ENCODE measurements around the gene SYS1.
A peak's percentile ranks its signal among the peaks of the same experiment; 100 is the strongest.

SYS1 gene

DNA sequence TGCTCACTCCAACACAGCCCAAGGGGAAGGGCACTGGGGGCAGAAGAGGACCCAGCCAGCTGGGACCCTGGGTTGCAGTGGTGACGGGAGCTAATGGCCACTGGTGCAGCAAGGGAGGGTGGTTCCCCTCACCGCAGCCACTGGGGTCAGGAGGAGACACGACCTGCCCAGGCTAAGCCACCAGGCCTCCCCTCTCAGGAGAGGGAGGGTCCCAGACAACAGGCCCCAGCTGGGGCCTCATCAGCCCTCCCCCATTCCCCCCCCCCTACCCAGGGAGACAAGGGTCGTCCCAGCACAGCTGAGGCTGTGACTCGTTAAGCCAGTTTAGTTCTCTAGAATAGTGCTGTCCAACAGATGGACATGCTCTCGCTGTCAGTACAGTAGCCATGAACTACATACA is 37.6 kb upstream of the SYS1 start:
- no peak for DNase-seq (ENCODE audit: low read depth)

DNA sequence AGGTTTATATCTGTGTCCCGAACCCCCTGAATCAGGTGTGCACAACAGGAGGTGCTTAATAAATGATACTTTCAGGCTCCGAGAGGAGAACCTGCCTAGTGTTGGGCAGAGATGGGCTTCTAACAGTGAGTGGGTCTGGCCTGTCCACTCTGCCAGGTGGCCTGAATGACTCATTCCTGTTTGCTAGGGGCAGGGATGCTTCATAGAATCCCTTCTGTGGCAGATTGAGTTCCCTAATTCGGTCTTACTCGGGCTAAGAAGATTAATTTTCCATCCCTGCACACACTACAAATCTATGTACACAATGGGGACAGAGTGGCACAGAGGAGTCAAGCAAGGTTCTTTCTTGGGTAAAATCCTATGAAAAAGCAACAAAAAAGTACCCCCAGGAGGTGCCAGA is 34.5 kb upstream of the SYS1 start:
- no peak overlapping the region for H3K9ac ChIP-seq (ENCODE audit: low read length)
- H3K9me3 ChIP-seq (ENCODE audit: control insufficient read depth, low read length), result no peaks in the 10 kb centered on the region
- peaks cover 88% of the 10 kb centered on the region for H3K36me3 ChIP-seq (ENCODE audit: control insufficient read depth, insufficient read depth, low read length, severe bottlenecking)
- no peak overlapping the region for H3K4me3 ChIP-seq (ENCODE audit: low read length)
- DNase-seq (ENCODE audit: low read depth), result no peak
- no peaks in the 10 kb centered on the region for H3K27me3 ChIP-seq (replicated peaks; ENCODE audit: control insufficient read depth, insufficient read depth, low read length)
- H3K4me1 ChIP-seq (ENCODE audit: control insufficient read depth, insufficient read depth, low read length), result no peaks in the 10 kb centered on the region

More for the DNA sequence above, 37.6 kb upstream of the SYS1 start:
- peaks cover 58% of the 10 kb centered on the region for H3K36me3 ChIP-seq (ENCODE audit: control insufficient read depth, insufficient read depth, low read length, severe bottlenecking)
- no peaks in the 10 kb centered on the region for H3K27me3 ChIP-seq (replicated peaks; ENCODE audit: control insufficient read depth, insufficient read depth, low read length)
- no peaks in the 10 kb centered on the region for H3K9me3 ChIP-seq (ENCODE audit: control insufficient read depth, low read length)
- H3K9ac ChIP-seq (ENCODE audit: low read length), result no peak overlapping the region
- H3K4me1 ChIP-seq (ENCODE audit: control insufficient read depth, insufficient read depth, low read length), result no peaks in the 10 kb centered on the region
- no peak overlapping the region for H3K4me3 ChIP-seq (ENCODE audit: low read length)

DNA sequence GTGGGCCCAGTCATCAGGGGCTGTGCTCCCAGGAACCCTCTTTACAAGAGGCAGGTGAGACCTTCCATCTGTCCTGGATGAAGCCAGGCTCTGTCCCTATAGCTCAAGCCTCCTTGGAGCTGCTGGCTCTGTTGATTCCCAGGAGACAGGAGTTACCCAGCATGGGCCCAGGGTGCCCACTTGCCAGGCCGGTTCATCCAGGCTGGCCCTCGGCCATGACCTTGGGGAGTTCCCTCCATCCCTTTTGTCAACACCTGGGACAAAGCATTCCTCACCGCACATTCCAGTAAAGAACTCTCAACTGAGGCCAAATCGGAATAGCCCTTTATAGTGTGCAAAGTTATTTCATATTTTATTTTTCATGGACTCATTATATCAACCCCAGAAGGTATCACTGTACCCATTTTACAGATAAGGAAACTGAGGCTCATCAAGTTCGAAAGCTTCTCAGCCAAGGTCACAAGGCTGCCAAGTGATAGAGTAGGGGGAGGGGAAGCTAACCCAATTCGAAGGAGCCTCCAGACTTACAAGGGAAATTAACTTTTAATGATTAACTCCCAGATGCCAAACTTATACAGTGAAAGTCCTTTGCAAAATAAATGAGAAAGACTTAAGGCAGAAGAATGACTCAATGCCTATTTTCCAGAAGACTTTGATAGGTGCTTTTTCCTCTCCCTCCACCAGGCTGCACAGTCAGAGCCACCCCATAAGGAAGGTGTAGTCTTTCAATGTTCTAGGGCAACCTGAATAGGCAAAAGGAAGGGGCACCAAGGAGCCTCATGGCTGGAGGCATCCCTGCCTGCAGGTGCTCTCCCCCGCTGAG is 33.2 kb upstream of the SYS1 start:
- Histone ChIP-seq H3K36me3 (ENCODE audit: control insufficient read depth, insufficient read depth, low read length, severe bottlenecking) (peaks cover 90% of the 10 kb centered on the region), H3K4me3 (ENCODE audit: low read length) (no peak overlapping the region), H3K9ac (ENCODE audit: low read length) (no peak overlapping the region), H3K4me1 (ENCODE audit: control insufficient read depth, insufficient read depth, low read length) (no peaks in the 10 kb centered on the region), H3K27me3 (replicated peaks; ENCODE audit: control insufficient read depth, insufficient read depth, low read length) (no peaks in the 10 kb centered on the region), H3K9me3 (ENCODE audit: control insufficient read depth, low read length) (no peaks in the 10 kb centered on the region)
- no peak for DNase-seq (ENCODE audit: low read depth)

DNA sequence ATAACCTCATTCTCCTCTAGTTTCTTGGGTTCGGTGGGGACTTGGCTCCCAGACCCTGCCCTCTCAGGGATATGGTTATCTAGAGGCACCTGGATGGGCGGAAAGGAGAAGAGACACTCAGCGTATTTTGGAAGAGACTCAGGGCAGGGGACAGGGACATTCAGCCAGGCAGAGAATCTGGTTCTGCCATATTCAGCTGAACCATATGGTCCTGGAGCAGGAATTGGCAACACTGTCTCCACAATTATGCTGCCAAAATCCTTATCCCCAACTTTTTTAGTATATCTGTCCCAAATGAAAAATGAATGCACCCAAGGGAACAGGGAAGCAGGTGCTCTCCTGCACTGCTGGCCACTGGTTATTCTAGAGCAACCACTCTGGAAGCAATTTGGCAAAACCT is 32.5 kb upstream of the SYS1 start:
- no peak overlapping the region for H3K4me3 ChIP-seq (ENCODE audit: low read length)
- peaks cover 2% of the 10 kb centered on the region for H3K4me1 ChIP-seq (ENCODE audit: control insufficient read depth, insufficient read depth, low read length)
- no peak for DNase-seq (ENCODE audit: low read depth)
- H3K36me3 ChIP-seq (ENCODE audit: control insufficient read depth, insufficient read depth, low read length, severe bottlenecking), result peaks cover 90% of the 10 kb centered on the region
- no peak overlapping the region for H3K9ac ChIP-seq (ENCODE audit: low read length)
- no peaks in the 10 kb centered on the region for H3K27me3 ChIP-seq (replicated peaks; ENCODE audit: control insufficient read depth, insufficient read depth, low read length)
- H3K9me3 ChIP-seq (ENCODE audit: control insufficient read depth, low read length), result no peaks in the 10 kb centered on the region

DNA sequence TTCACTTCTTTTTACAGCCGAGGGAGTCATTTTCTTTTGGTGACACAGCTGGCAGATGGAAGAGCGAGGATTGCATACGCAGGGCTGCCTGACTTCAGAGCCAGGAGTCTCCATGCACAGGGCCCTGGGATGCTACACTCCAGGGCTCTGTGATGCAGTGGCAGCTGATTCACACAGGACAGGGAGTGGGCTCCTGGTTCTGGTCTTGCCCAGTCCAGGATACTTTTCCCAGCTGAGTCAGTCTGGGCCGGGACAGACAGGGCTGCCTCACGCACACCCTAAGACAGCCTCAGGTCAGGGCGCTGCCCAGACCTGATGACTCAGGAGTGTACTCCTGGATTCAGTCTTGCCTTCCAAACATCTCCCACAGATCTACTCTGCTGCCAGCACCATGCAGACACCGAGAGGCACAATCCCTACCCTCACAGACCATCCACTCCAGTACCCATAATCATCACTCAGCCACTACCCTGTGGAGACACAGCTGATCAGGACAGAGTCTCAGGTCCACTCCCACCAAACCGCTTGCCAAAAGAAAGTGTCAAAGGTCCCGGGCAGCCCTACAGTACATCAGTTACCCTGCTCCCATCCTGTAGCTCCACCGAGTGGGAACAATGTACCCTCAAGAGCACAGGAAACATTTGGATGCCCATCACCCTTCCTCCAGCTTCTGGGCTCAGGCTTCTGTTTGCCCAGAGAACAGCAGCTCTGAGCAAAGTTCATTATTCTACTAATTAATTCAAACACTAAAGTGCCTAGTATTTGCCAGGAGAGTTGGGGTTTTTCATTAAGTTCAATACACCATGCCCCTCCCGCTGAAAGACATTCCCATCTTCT is 26.2 kb upstream of the SYS1 start:
- Histone ChIP-seq H3K27me3 (replicated peaks; ENCODE audit: control insufficient read depth, insufficient read depth, low read length) (no peaks in the 10 kb centered on the region), H3K9ac (ENCODE audit: low read length) (peak overlapping the region; percentile 64), H3K4me3 (ENCODE audit: low read length) (peak overlapping the region; percentile 40), H3K9me3 (ENCODE audit: control insufficient read depth, low read length) (no peaks in the 10 kb centered on the region), H3K36me3 (ENCODE audit: control insufficient read depth, insufficient read depth, low read length, severe bottlenecking) (peaks cover 49% of the 10 kb centered on the region), H3K4me1 (ENCODE audit: control insufficient read depth, insufficient read depth, low read length) (peaks cover 60% of the 10 kb centered on the region)
- DNase-seq (ENCODE audit: low read depth), result peak; percentile 79

DNA sequence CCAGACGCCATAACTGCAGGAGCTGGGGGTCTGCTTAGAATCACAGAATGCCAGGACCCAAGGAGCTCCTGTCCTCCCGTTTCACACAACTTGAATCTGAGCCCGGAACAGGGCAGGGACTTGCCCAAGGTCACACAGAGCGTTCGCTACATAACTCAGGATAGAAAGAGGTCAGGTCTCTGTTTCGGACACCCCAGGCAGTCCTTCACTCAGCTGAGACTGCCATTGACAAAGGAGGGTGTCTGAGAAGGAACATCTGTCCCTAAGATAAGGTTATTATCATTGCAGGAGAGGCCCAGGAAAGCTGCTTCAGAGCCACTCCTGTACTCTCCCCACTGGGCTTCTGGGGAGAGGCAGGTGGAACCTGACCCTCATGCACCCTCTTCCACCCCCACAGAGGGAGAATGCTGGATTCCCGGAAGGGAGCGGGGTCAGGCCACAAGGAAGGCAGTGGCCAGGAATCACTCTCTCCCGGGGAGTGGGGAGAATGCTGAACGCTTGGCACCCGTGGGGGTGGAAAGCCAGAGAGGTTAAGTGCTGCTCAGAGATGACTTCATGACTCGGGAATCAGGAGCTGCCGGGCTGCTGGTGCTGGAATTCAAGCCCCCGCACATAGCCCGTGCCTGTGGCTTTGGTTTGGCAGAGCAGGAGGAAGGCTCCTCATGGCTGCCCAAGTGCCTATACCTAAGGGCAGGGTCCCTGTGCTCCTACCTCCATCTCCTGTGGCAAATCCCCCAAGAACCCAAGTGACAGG is 25.4 kb upstream of the SYS1 start:
- H3K4me1 ChIP-seq (ENCODE audit: control insufficient read depth, insufficient read depth, low read length), result peaks cover 68% of the 10 kb centered on the region
- H3K9ac ChIP-seq (ENCODE audit: low read length), result peak overlapping the region; percentile 64
- peak; percentile 91 for DNase-seq (ENCODE audit: low read depth)
- no peaks in the 10 kb centered on the region for H3K9me3 ChIP-seq (ENCODE audit: control insufficient read depth, low read length)
- peaks cover 41% of the 10 kb centered on the region for H3K36me3 ChIP-seq (ENCODE audit: control insufficient read depth, insufficient read depth, low read length, severe bottlenecking)
- peak overlapping the region; percentile 40 for H3K4me3 ChIP-seq (ENCODE audit: low read length)
- H3K27me3 ChIP-seq (replicated peaks; ENCODE audit: control insufficient read depth, insufficient read depth, low read length), result no peaks in the 10 kb centered on the region

DNA sequence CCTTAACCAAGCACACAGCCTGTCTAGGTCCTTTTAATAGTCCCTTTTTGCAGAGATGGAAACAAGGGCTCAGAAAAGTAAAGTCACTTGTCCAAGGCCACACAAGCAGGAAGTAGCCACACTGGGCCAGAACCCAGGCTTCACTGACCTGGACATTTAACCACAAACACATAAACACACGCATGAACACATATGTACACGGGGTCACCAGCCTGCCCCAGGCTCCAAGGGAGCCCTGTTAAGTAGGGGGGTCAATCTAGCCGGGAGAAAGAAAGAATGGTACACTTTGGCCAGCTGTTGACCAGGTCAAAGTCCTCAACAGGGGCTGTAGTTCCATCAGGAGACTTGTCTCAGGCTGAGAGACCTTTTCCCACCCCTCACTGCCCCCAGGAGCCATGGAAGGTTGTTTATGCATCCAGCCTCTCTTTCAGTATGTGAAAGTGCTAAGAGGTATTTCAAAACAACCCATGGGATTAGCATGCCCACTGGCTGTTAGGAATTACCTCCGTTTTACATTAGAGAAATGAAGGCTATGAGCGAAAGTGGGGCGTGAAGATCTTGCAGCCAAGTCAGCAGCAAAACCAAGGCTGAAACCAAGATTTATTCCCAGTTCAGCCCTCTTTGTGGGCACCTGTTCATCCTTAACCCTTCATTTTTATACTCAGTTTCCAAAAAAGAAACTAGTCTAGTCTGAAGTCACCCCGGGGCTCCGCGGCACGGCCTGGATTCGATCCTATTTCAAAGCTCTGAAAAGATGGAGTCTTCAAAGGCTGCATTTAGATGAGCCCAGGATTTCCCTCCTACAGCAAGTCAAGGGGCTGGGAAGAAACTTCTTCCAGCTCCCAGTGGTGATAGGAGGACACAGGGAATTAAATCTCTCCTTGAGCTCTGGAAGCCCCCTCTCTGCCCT is 24.6 kb upstream of the SYS1 start:
- Histone ChIP-seq H3K36me3 (ENCODE audit: control insufficient read depth, insufficient read depth, low read length, severe bottlenecking) (peaks cover 33% of the 10 kb centered on the region), H3K4me3 (ENCODE audit: low read length) (no peak overlapping the region), H3K27me3 (replicated peaks; ENCODE audit: control insufficient read depth, insufficient read depth, low read length) (no peaks in the 10 kb centered on the region), H3K9ac (ENCODE audit: low read length) (peak overlapping the region; percentile 59), H3K4me1 (ENCODE audit: control insufficient read depth, insufficient read depth, low read length) (peaks cover 76% of the 10 kb centered on the region), H3K9me3 (ENCODE audit: control insufficient read depth, low read length) (no peaks in the 10 kb centered on the region)
- DNase-seq (ENCODE audit: low read depth), result peak; percentile 47

DNA sequence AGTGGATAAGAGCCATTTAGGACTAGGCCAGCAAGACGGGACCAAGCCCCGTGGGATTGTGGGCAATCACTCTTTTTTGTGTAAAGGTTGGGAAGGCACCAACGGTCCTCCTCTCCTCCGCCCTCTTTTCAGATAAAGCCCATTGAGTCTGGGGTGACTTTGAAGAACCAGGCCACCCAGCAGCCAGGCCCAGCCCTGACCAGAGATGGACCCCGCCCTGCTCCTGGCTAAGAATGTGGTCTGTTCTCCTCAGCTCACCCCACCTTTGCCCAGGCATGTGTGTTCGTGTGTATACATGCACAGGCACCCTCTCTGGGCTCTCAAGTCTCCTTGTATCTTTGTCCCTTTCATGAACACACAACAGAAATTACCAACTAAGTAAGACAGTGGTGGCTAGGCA is 23.9 kb upstream of the SYS1 start:
- H3K36me3 ChIP-seq (ENCODE audit: control insufficient read depth, insufficient read depth, low read length, severe bottlenecking), result peaks cover 31% of the 10 kb centered on the region
- H3K9me3 ChIP-seq (ENCODE audit: control insufficient read depth, low read length), result no peaks in the 10 kb centered on the region
- DNase-seq (ENCODE audit: low read depth), result no peak
- peaks cover 83% of the 10 kb centered on the region for H3K4me1 ChIP-seq (ENCODE audit: control insufficient read depth, insufficient read depth, low read length)
- no peaks in the 10 kb centered on the region for H3K27me3 ChIP-seq (replicated peaks; ENCODE audit: control insufficient read depth, insufficient read depth, low read length)
- H3K9ac ChIP-seq (ENCODE audit: low read length), result no peak overlapping the region
- H3K4me3 ChIP-seq (ENCODE audit: low read length), result no peak overlapping the region

DNA sequence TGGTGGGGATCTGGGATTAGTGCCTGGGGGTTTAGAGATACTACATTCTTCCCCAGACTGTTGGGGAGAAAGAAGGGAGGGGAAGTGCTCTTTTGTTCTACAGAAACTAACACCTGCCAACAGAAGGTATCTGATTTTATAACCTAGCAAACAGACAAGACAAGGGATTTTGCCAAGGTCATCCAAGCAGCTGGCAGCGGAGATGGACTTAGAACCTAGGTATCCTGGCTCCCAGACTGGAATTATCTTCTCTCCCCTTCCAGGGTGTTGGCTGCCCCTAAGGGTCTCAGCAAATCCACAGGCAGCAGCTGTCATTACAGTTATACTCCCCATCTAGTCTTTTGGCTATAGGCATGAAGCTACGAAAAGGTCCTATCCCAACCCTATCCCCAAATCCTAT is 23.2 kb upstream of the SYS1 start:
- no peak overlapping the region for H3K4me3 ChIP-seq (ENCODE audit: low read length)

DNA sequence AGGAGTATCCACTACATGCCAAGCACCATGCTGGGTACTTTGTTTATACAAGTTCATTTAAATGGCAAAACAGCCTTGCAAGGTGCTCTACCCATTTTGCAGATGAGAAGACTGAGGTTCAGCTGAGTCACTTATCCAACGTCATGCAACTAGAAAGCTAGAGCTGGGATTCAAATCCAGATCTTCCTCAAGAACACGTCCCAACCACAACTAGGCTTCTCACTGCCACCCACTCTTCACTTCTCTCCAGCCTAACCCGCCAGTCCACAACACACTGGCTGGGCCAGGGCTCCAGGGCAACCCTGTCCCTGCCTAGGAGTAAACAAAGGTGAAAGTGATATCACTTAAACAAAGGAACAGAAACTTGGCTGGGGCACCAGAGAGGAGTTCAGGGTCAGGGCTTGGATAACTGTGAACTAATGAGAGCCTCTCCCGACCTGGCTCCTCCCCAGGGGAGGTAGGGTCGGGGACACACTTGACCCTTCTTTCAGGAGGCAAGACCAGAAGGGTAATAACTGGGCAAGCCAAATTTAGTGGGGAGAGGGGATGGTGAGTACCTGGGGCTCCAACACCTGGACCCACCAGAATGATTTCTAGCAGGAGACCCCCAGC is 22.6 kb upstream of the SYS1 start:
- no peak for DNase-seq (ENCODE audit: low read depth)
- Histone ChIP-seq H3K36me3 (ENCODE audit: control insufficient read depth, insufficient read depth, low read length, severe bottlenecking) (peaks cover 21% of the 10 kb centered on the region), H3K4me1 (ENCODE audit: control insufficient read depth, insufficient read depth, low read length) (peaks cover 94% of the 10 kb centered on the region), H3K9ac (ENCODE audit: low read length) (no peak overlapping the region), H3K9me3 (ENCODE audit: control insufficient read depth, low read length) (no peaks in the 10 kb centered on the region), H3K4me3 (ENCODE audit: low read length) (no peak overlapping the region), H3K27me3 (replicated peaks; ENCODE audit: control insufficient read depth, insufficient read depth, low read length) (no peaks in the 10 kb centered on the region)

More for the DNA sequence above, 23.2 kb upstream of the SYS1 start:
- H3K27me3 ChIP-seq (replicated peaks; ENCODE audit: control insufficient read depth, insufficient read depth, low read length), result no peaks in the 10 kb centered on the region
- no peak for DNase-seq (ENCODE audit: low read depth)
- H3K4me1 ChIP-seq (ENCODE audit: control insufficient read depth, insufficient read depth, low read length), result peaks cover 90% of the 10 kb centered on the region
- H3K36me3 ChIP-seq (ENCODE audit: control insufficient read depth, insufficient read depth, low read length, severe bottlenecking), result peaks cover 26% of the 10 kb centered on the region
- H3K9ac ChIP-seq (ENCODE audit: low read length), result no peak overlapping the region
- no peaks in the 10 kb centered on the region for H3K9me3 ChIP-seq (ENCODE audit: control insufficient read depth, low read length)
